ENCODE results near the gene DHRS1.

Gene DHRS1

GRCh38 chr14:24261969-24262327 lies 37.6 kb downstream of the DHRS1 start:
- H3K4me3 ChIP-seq (ENCODE audit: severe bottlenecking): peak overlapping the region; percentile 11
- ATAC-seq (ENCODE audit: low read depth): no peak

GRCh38 chr14:24261256-24261968 lies 38.2 kb downstream of the DHRS1 start:
- H3K27ac ChIP-seq (ENCODE audit: poor library complexity, severe bottlenecking): peak overlapping the region; percentile 88
- H3K4me3 ChIP-seq (ENCODE audit: severe bottlenecking): peak overlapping the region; percentile 11
- H3K27me3 ChIP-seq (ENCODE audit: insufficient read depth, poor library complexity, severe bottlenecking): no peaks in the 10 kb centered on the region
- no peak for ATAC-seq (ENCODE audit: low read depth)
- no peak for TF ChIP-seq CTCF (IDR thresholded peaks at IDR 0.05; ENCODE audit: poor library complexity, severe bottlenecking)
- peaks cover 42% of the 10 kb centered on the region for H3K36me3 ChIP-seq (ENCODE audit: low read depth)
- DNase-seq (ENCODE audit: low spot score): no peak
- H3K9me3 ChIP-seq (ENCODE audit: severe bottlenecking): no peaks in the 10 kb centered on the region
- H3K4me1 ChIP-seq (ENCODE audit: insufficient read depth, poor library complexity, severe bottlenecking): peaks cover 29% of the 10 kb centered on the region

More at GRCh38 chr14:24261969-24262327, 37.6 kb downstream of the DHRS1 start:
- Histone ChIP-seq H3K4me1 (ENCODE audit: insufficient read depth, poor library complexity, severe bottlenecking) (peaks cover 29% of the 10 kb centered on the region), H3K27me3 (ENCODE audit: insufficient read depth, poor library complexity, severe bottlenecking) (no peaks in the 10 kb centered on the region), H3K9me3 (ENCODE audit: severe bottlenecking) (no peaks in the 10 kb centered on the region), H3K27ac (ENCODE audit: poor library complexity, severe bottlenecking) (peak overlapping the region; percentile 88), H3K36me3 (ENCODE audit: low read depth) (peaks cover 46% of the 10 kb centered on the region)
- DNase-seq (ENCODE audit: low spot score): no peak
- TF ChIP-seq CTCF (IDR thresholded peaks at IDR 0.05; ENCODE audit: poor library complexity, severe bottlenecking): no peak

DNA sequence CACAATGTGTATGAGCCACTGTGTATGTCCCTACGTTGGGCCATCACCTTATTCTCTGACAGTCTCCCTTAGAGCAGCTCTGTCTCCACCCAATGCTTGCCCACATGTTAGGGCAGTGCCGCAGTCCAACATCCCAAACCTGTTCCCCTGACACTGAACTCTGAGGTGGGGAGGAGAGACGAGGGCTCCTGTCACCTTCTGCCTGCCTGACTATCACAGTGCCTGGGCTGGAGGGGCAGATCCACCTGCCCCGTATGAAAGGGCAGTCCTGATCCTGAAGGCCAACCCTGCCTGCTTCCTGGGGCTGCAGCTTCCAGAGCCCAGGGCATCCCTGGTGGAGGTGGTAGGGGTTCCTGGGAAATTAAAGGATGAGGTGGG lies 38.8 kb downstream of the DHRS1 start:
- Histone ChIP-seq H3K9me3 (ENCODE audit: severe bottlenecking) (no peaks in the 10 kb centered on the region), H3K27ac (ENCODE audit: poor library complexity, severe bottlenecking) (peak overlapping the region; percentile 88), H3K27me3 (ENCODE audit: insufficient read depth, poor library complexity, severe bottlenecking) (no peaks in the 10 kb centered on the region), H3K36me3 (ENCODE audit: low read depth) (peaks cover 38% of the 10 kb centered on the region), H3K4me3 (ENCODE audit: severe bottlenecking) (no peak overlapping the region), H3K4me1 (ENCODE audit: insufficient read depth, poor library complexity, severe bottlenecking) (peaks cover 29% of the 10 kb centered on the region)
- no peak for DNase-seq (ENCODE audit: low spot score)
- TF ChIP-seq CTCF (IDR thresholded peaks at IDR 0.05; ENCODE audit: poor library complexity, severe bottlenecking): no peak
- ATAC-seq (ENCODE audit: low read depth): no peak

DNA sequence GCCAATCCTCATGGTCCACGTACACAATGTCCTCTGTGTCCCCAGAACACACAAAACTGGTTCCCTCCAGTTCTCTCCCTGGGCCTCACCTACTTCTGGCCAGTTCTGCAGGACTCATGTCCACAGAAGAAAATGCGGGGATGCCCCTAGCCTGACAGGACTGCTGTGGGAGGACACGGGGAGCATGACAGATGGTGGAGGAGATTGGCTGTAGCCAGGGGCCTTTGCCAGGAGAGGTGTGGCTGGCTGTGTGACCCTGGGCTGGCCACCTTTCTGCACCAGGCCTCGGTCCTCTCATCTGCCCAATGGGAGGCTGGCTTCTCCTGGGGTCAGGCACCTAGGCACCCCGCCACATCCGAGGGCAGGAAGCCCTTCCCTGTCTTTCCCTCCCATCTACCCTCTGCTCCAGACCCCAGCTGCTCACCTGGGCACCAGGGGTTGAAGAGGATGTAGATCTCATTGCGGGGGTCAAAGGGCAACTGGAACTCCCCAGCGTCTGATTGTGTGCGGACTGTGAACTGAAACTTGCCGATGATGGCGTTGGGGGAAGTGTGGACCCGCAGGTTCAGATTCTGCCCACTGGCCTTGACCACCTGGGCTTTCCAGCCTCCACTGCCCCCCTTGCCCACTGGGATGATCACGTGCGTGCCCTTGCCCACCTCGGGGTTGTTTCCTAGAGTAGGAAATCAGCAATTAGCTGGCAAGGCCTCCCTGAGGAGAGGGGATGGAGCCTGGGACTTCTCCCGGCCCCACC lies 39.4 kb downstream of the DHRS1 start:
- Histone ChIP-seq H3K27me3 (ENCODE audit: insufficient read depth, poor library complexity, severe bottlenecking) (no peaks in the 10 kb centered on the region), H3K27ac (ENCODE audit: poor library complexity, severe bottlenecking) (peak overlapping the region; percentile 88), H3K36me3 (ENCODE audit: low read depth) (peaks cover 44% of the 10 kb centered on the region), H3K4me3 (ENCODE audit: severe bottlenecking) (no peak overlapping the region), H3K9me3 (ENCODE audit: severe bottlenecking) (no peaks in the 10 kb centered on the region), H3K4me1 (ENCODE audit: insufficient read depth, poor library complexity, severe bottlenecking) (peaks cover 29% of the 10 kb centered on the region)
- ATAC-seq (ENCODE audit: low read depth) (no peak), DNase-seq (ENCODE audit: low spot score) (no peak)
- TF ChIP-seq CTCF (IDR thresholded peaks at IDR 0.05; ENCODE audit: poor library complexity, severe bottlenecking): no peak

All from RWPE2 (cell line).